ENCODE measurements around the gene AVL9. TPM values are rescaled to one million over a fixed set of nuclear protein-coding genes. Genes with fewer than 3 reads are reported as not detected.

AVL9 gene
- total and polyA plus RNA-seq, 9 of the 15 experiments (the other 6 are each of a cell fraction or from before 2014, with no cell fraction given): 6.4 to 66.2 (median 30.1) TPM

GRCh38 chr7:32495298-32496051 lies at the start of gene AVL9 (continued):
- TF ChIP-seq SMARCA5 (IDR thresholded peaks at IDR 0.05) (no peak), NCOA4 (IDR thresholded peaks at IDR 0.05; ENCODE audit: partially characterized antibody) (no peak), ZBTB7A (IDR thresholded peaks at IDR 0.05; ENCODE audit: borderline replicate concordance, control insufficient read depth, low read depth, low read length) (peak; percentile 72; the same call in 1 of the 2 replicates), ZNF785 (CRISPR knock-in tag; IDR thresholded peaks at IDR 0.05) (no peak), RBM22 (IDR thresholded peaks at IDR 0.05; ENCODE audit: low read depth, low read length, poor library complexity, severe bottlenecking) (peak; percentile 57), ZNF197 (CRISPR knock-in tag; IDR thresholded peaks at IDR 0.05; ENCODE audit: low read depth) (no peak), ZMIZ1 (IDR thresholded peaks at IDR 0.05; ENCODE audit: low read depth in 2 of 2, low read length in 2 of 2) (0 out of 4 replicates have a peak, but pooled peaks of 1 of the 2 experiments have one; percentile 23), OTX1 (CRISPR knock-in tag; IDR thresholded peaks at IDR 0.05) (no peak), ZNF583 (CRISPR knock-in tag; IDR thresholded peaks at IDR 0.05) (no peak), RREB1 (CRISPR knock-in tag; IDR thresholded peaks at IDR 0.05) (no peak)

Data from K562 (cell line).